Calu3 (cell line): ENCODE results near the gene CLASP2. TPM values are rescaled to one million over a fixed set of nuclear protein-coding genes. Genes with fewer than 3 reads are reported as not detected.
"Not testable (repeated sequence)": the region's sequence is repeated elsewhere in the genome, so short reads cannot be mapped to it uniquely, and the experiment has no call there.

Source experiments
- Bru-seq: library from RNA; stranded (reverse); fragments of 400-500 nt; gene quantifications from one replicate; lab custom pipeline; 2021; lab: Mats Ljungman, UMichigan
- BruChase-seq, 2 experiments: library from RNA; stranded (reverse); fragments of 400-500 nt; gene quantifications; one replicate each; lab custom pipeline; 2021; lab: Mats Ljungman, UMichigan
- BruUV-seq: library from RNA; stranded (reverse); fragments of 400-500 nt; replicated peaks from 2 replicates; lab custom pipeline; 2021; lab: Mats Ljungman, UMichigan
- CTCF ChIA-PET: fragments of 300-600 bp; sonication (Branson Sonifier 250); formaldehyde crosslinking; loops from one replicate; lab custom pipeline; 2022; ENCODE audit warnings: antibody characterized with exemption; lab: Charles Lee
- DNase-seq: peaks from one replicate; pipeline ENCODE4 v3.0.0; 2022
- H3K27ac Mint-ChIP-seq: one replicate; pipeline ENCODE4 v1.8.0; 2022; ENCODE audit warnings: mixed read lengths; ENCODE audit not compliant: unreplicated experiment
- H3K27me3 Mint-ChIP-seq: one replicate; pipeline ENCODE4 v1.8.0; 2022; ENCODE audit warnings: mixed read lengths; ENCODE audit not compliant: unreplicated experiment
- H3K36me3 Mint-ChIP-seq: one replicate; pipeline ENCODE4 v1.8.0; 2022; ENCODE audit warnings: mild to moderate bottlenecking, moderate library complexity, mixed read lengths; ENCODE audit not compliant: insufficient read depth, unreplicated experiment
- H3K4me1 Mint-ChIP-seq: one replicate; pipeline ENCODE4 v1.8.0; 2022; ENCODE audit warnings: mild to moderate bottlenecking, low read depth, mixed read lengths; ENCODE audit not compliant: unreplicated experiment
- H3K4me3 Mint-ChIP-seq: one replicate; pipeline ENCODE4 v1.8.0; 2022; ENCODE audit warnings: mild to moderate bottlenecking, low read depth, moderate library complexity, mixed read lengths; ENCODE audit not compliant: unreplicated experiment
- H3K9me3 Mint-ChIP-seq: one replicate; pipeline ENCODE4 v1.8.0; 2022; ENCODE audit warnings: low read depth, mixed read lengths; ENCODE audit not compliant: unreplicated experiment
- intact Hi-C: fragments of 100-400 bp; cut with micrococcal nuclease; formaldehyde crosslinking; loops from one replicate; pipeline ENCODE4 v1.10.0; 2022; ENCODE audit not compliant: unreplicated experiment
- long read RNA-seq: library from polyadenylated mRNA; stranded (forward); transcript quantifications from one replicate; pipeline ENCODE4 v2.0.0, GENCODE V29; 2022
- total RNA-seq: library from RNA; stranded (reverse); gene quantifications from 2 replicates; pipeline ENCODE4 v1.2.3, GENCODE V29; 2022
- TF ChIP-seq, protein P1 (sequence below): fragments of 200-600 bp; IDR thresholded peaks from one replicate; pipeline ENCODE4 v1.8.0; 2022; ENCODE audit warnings: antibody characterized with exemption; ENCODE audit not compliant: unreplicated experiment

Gene CLASP2
- total RNA-seq (42.4 and 56.4 TPM in 2 replicates), Bru-seq, nascent RNA (percentile 81 among the genes with signal in this experiment), BruChase-seq, experiment 1, labeled RNA remaining after a 6-hour chase (percentile 69 among the genes with signal in this experiment), BruChase-seq, experiment 2, labeled RNA remaining after a 2-hour chase (percentile 69 among the genes with signal in this experiment)
- long read RNA-seq, partial matches to known transcripts = 4 of 11 reads
- long read RNA-seq, other reads (novel, unspliced or antisense) = 7 of 11 reads

DNA sequence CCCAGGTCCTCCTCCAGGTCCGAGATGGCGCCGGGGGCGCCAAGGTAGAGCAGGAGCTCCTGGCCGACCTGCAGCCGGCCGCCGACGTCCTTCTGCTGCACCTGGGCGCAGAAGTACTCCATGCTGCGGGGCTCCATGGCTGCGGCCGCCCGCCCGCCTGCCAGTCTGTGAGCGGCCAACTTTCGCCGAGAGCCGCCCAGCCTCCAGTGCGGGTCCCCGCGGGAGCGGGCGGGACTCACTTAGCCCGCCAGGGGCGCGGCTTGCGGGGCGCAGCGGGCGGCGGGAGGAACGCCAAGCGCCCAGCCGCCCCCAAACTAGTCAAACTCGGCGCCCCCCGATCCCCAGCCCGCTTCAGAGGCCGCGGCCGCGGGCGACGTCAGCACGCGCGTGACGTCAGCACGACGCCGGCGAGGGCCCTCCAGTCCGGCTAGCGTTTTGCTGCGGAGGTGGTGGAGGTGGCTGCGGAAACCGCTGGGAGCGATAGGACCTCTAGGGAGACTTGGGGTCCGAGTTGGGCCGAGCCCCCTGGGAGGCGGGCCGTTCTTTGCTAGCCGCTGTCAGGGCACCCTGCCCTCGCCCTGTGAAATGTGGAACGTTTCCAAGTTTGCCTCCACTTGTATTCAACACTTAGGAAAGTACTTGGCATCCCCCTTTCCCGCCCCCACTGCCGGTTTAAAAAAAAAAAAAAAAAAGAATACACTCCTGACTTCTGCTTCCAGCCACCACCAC is at the start of gene CLASP2:
TSS of gene CLASP2 (minus strand) at position 389 of the 729 bp plus-strand sequence. CDS start at position 137, 252 bp downstream.
- intact Hi-C loops = loop anchor here (5.0 kb wide), 1 partner anchor 61 kb away; no protein-coding TSS in a partner anchor
- H3K4me3 Mint-ChIP-seq = no peak within 1 kb of the TSS
- DNase-seq = peak; percentile 86
- H3K27me3 Mint-ChIP-seq = no peaks in the 10 kb centered on the region
- TF ChIP-seq, protein P1, sequence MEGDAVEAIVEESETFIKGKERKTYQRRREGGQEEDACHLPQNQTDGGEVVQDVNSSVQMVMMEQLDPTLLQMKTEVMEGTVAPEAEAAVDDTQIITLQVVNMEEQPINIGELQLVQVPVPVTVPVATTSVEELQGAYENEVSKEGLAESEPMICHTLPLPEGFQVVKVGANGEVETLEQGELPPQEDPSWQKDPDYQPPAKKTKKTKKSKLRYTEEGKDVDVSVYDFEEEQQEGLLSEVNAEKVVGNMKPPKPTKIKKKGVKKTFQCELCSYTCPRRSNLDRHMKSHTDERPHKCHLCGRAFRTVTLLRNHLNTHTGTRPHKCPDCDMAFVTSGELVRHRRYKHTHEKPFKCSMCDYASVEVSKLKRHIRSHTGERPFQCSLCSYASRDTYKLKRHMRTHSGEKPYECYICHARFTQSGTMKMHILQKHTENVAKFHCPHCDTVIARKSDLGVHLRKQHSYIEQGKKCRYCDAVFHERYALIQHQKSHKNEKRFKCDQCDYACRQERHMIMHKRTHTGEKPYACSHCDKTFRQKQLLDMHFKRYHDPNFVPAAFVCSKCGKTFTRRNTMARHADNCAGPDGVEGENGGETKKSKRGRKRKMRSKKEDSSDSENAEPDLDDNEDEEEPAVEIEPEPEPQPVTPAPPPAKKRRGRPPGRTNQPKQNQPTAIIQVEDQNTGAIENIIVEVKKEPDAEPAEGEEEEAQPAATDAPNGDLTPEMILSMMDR = no peak
- CTCF ChIA-PET = interaction anchor here (0.5 to 0.8 kb wide), 2 partner anchors 10 to 69 kb away, joined by 3 read pairs; no protein-coding TSS in a partner anchor
- no TSS peak for BruUV-seq
- peak within 1 kb of the TSS; percentile 85 for H3K27ac Mint-ChIP-seq
- H3K4me1 Mint-ChIP-seq = no peaks in the 10 kb centered on the region
- H3K36me3 Mint-ChIP-seq = peaks cover 26% of the 10 kb centered on the region
- no peaks in the 10 kb centered on the region for H3K9me3 Mint-ChIP-seq

DNA sequence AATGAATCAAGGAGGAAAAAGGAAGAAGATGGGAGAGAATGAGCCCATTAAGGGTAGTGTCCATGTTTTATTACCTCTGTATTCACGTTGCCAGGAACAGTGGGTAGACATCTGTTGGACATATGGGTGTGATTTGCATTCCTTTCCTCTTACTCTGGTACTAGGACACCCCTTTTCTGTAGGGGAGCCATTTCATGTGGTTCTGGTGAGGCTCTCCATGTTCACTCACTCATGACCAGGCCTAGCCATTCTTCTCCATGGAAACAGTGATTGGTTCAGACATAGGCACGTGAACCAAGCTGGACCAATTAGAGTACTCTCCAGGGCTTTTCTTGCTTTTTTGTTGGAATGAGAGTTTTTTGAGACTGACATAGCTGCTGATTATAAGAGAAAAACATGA is 40.8 kb upstream of the CLASP2 start:
- TF ChIP-seq, protein P1 = no peak
- H3K9me3 Mint-ChIP-seq = peaks cover 3% of the 10 kb centered on the region
- no peak overlapping the region for H3K27ac Mint-ChIP-seq
- intact Hi-C loops = no loop called here
- no peak overlapping the region for H3K4me3 Mint-ChIP-seq
- no TSS peak for BruUV-seq
- CTCF ChIA-PET = interaction anchor here (0.5 to 0.7 kb wide), 2 partner anchors 10 to 122 kb away, joined by 3 read pairs; no protein-coding TSS in a partner anchor
- H3K27me3 Mint-ChIP-seq = no peaks in the 10 kb centered on the region
- H3K4me1 Mint-ChIP-seq = no peaks in the 10 kb centered on the region
- no peak for DNase-seq
- no peaks in the 10 kb centered on the region for H3K36me3 Mint-ChIP-seq

DNA sequence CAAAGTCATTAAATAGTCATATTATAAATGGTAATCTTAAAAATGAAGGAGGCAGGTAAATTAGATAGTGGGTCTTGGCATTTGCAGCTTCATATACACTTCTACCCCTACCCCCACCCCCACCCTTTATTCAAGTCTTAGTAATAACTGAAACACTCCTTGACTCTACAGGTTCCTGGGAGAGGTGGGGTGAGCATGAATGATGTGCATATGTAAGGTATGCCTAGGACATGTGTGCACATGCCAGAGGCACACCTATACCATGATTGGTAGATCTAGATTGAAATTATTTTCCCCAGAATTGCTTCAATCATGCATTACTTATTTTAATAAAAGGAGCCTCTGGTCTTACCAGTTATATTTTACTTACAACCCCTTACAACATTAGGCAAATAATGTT is 40.2 kb upstream of the CLASP2 start:
- Mint-ChIP-seq H3K27me3 (no peaks in the 10 kb centered on the region), H3K4me1 (no peaks in the 10 kb centered on the region), H3K4me3 (no peak overlapping the region), H3K36me3 (no peaks in the 10 kb centered on the region), H3K27ac (no peak overlapping the region), H3K9me3 (peaks cover 3% of the 10 kb centered on the region)
- CTCF ChIA-PET = no interaction called here
- BruUV-seq = no TSS peak
- TF ChIP-seq, protein P1 = no peak
- intact Hi-C loops = no loop called here
- DNase-seq = no peak

DNA sequence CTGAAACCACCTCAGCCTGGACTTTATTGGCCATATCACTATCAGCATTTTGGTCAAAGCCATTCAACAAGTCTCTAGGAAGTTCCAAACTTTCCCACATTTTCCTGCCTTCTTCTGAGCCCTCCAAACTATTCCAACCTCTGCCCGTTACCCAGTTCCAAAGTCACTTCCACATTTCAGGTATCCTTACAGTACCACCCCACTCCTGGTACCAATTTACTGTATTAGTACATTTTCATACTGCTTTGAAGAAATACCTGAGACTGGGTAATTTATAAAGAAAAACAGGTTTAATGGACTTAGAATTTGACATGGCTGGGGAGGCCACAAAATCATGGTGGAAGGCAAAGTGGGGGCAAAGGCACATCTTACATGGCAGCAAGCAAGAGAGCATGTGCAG is 36.3 kb upstream of the CLASP2 start:
- DNase-seq, BruUV-seq, H3K27ac Mint-ChIP-seq, intact Hi-C loops, CTCF ChIA-PET, H3K4me1 Mint-ChIP-seq, H3K4me3 Mint-ChIP-seq, H3K27me3 Mint-ChIP-seq, H3K9me3 Mint-ChIP-seq, H3K36me3 Mint-ChIP-seq: not testable (repeated sequence)
